Measurements from ENCODE around the gene XPA.
A peak's percentile ranks its signal among the peaks of the same experiment; 100 is the strongest.

Gene XPA

GRCh38 chr9:97647996-97648395, 49.1 kb downstream of the XPA start:
- DNase-seq, result no peak

GRCh38 chr9:97645720-97646119, 51.4 kb downstream of the XPA start:
- DNase-seq, result no peak

- no peak for DNase-seq
Measured at GRCh38 chr9:97640325-97640724, 56.8 kb downstream of the XPA start.

- peak; percentile 29 to 39 for DNase-seq
Measured at GRCh38 chr9:97638666-97639065, 58.5 kb downstream of the XPA start.

GRCh38 chr9:97636903-97637302, 60.2 kb downstream of the XPA start:
- peak in 1 of 2 experiments; percentile 11 for DNase-seq

- no peak for DNase-seq
Measured at GRCh38 chr9:97635026-97635425, 62.1 kb downstream of the XPA start.

GRCh38 chr9:97633859-97634490, 63.2 kb downstream of the XPA start:
- no peak for DNase-seq

- DNase-seq, result peak; percentile 95 to 96
Measured at GRCh38 chr9:97632985-97633858, 63.9 kb downstream of the XPA start, which contains the start of the genes NCBP1 and TSTD2. Gene NCBP1 (plus strand): TSS chr9:97633821. CDS start chr9:97633882, 61 bp downstream. Gene TSTD2 (minus strand): TSS chr9:97633368. CDS start chr9:97627562, 5,806 bp downstream.

GRCh38 chr9:97632248-97632984, 64.7 kb downstream of the XPA start:
- peak in 1 of 2 experiments; percentile 63 for DNase-seq

GRCh38 chr9:97630591-97630990, 66.5 kb downstream of the XPA start:
- no peak for DNase-seq

GRCh38 chr9:97629156-97629555, 68.0 kb downstream of the XPA start:
- DNase-seq, result no peak

GRCh38 chr9:97628668-97629067, 68.5 kb downstream of the XPA start:
- no peak for DNase-seq

- no peak for DNase-seq
Measured at GRCh38 chr9:97627624-97628023, 69.5 kb downstream of the XPA start.

- DNase-seq, result no peak
Measured at GRCh38 chr9:97625620-97626019, 71.5 kb downstream of the XPA start.

All from AML-193 (cell line).